Fibroblast of villous mesenchyme (primary cell): ENCODE data around the gene UPF3A. TPM values are rescaled to one million over a fixed set of nuclear protein-coding genes. Genes with fewer than 3 reads are reported as not detected.

Experiments used
- DNase-seq: peaks from one replicate; pipeline ENCODE4 v3.0.0-alpha.2; 2010; ENCODE audit warnings: low read depth
- H3K4me3 ChIP-seq: 2 replicates; pipeline ENCODE4 v1.5.1; 2011; ENCODE audit warnings: low read depth, mild to moderate bottlenecking, low read length
- CTCF ChIP-seq: IDR thresholded peaks from 2 replicates; pipeline ENCODE4 v1.5.1; 2012; ENCODE audit warnings: low read depth, mild to moderate bottlenecking, low read length; ENCODE audit not compliant: insufficient read depth
- total RNA-seq: library from RNA; depleted of rRNA; stranded (reverse); fragments of >200 nt; gene quantifications from 2 replicates; pipeline ENCODE4 v1.2.3, GENCODE V29; 2012

Gene UPF3A
- total RNA-seq, 1 donor: 20.7 TPM

- TF ChIP-seq CTCF: no peak
- no peak for DNase-seq
- no peak overlapping the region for H3K4me3 ChIP-seq
Observed at GRCh38 chr13:114256547-114256946, 24.9 kb upstream of the UPF3A start.

- DNase-seq: no peak
- no peak for TF ChIP-seq CTCF
- H3K4me3 ChIP-seq: no peak overlapping the region
Observed at GRCh38 chr13:114257014-114257413, 24.4 kb upstream of the UPF3A start.

- no peak for DNase-seq
- no peak overlapping the region for H3K4me3 ChIP-seq
- no peak for TF ChIP-seq CTCF
Observed at GRCh38 chr13:114258589-114258988, 22.8 kb upstream of the UPF3A start.

- no peak for TF ChIP-seq CTCF
- DNase-seq: no peak
- H3K4me3 ChIP-seq: no peak overlapping the region
Observed at GRCh38 chr13:114259374-114259773, 22.0 kb upstream of the UPF3A start.

- no peak for DNase-seq
- no peak for TF ChIP-seq CTCF
- H3K4me3 ChIP-seq: no peak overlapping the region
Observed at GRCh38 chr13:114259974-114260373, 21.4 kb upstream of the UPF3A start.

- TF ChIP-seq CTCF: no peak
- H3K4me3 ChIP-seq: no peak overlapping the region
- DNase-seq: no peak
Observed at GRCh38 chr13:114260814-114261213, 20.6 kb upstream of the UPF3A start.

- DNase-seq: no peak
- H3K4me3 ChIP-seq: no peak overlapping the region
- TF ChIP-seq CTCF: no peak
Observed at GRCh38 chr13:114261328-114261965, 20.0 kb upstream of the UPF3A start.
